ENCODE measurements around the gene AGMO. TPM values are rescaled to one million over a fixed set of nuclear protein-coding genes. Genes with fewer than 3 reads are reported as not detected.

Gene AGMO
- polyA plus RNA-seq, 1 donor (not counting 4 experiments of a cell fraction or from before 2014, with no cell fraction given): not detected

- FAIRE-seq: no peak
- dilution Hi-C loops (cut with MboI; ENCODE audit: extremely low pct_ligation_motif_present, low sequenced_read_pairs): no loop called here
- no peaks in the 10 kb centered on the region for H4K20me1 ChIP-seq (ENCODE audit: control insufficient read depth, extremely low read depth, insufficient read depth, low read length)
- no peaks in the 10 kb centered on the region for H3K9me3 ChIP-seq (ENCODE audit: control insufficient read depth, low read depth, low read length)
- no peak overlapping the region for H3K4me2 ChIP-seq (ENCODE audit: control insufficient read depth, extremely low read depth, insufficient read depth, low read depth, low read length)
- H3K79me2 ChIP-seq (ENCODE audit: control insufficient read depth, insufficient read depth, low read length): no peaks in the 10 kb centered on the region
- no peak overlapping the region for H3K9ac ChIP-seq (ENCODE audit: control insufficient read depth, extremely low read depth, insufficient read depth, low read length)
- H3K4me1 ChIP-seq (ENCODE audit: control insufficient read depth, extremely low read depth, insufficient read depth, low read length): no peaks in the 10 kb centered on the region
- no peaks in the 10 kb centered on the region for H3K36me3 ChIP-seq (ENCODE audit: control insufficient read depth in 2 of 2, extremely low read depth in 1 of 2, insufficient read depth in 2 of 2, low read length in 2 of 2)
- DNase-seq (ENCODE audit: low read depth, low spot score): no peak
- H2AFZ ChIP-seq (ENCODE audit: control insufficient read depth, low read length): no peak overlapping the region
- H3K4me3 ChIP-seq (ENCODE audit: control insufficient read depth in 2 of 3, extremely low read depth in 1 of 3, insufficient read depth in 2 of 3, low read depth in 1 of 3, low read length in 3 of 3): no peak overlapping the region
- no peaks in the 10 kb centered on the region for H3K9me1 ChIP-seq (ENCODE audit: control insufficient read depth, extremely low read depth, insufficient read depth, low read length)
- TF ChIP-seq CTCF (optimal IDR thresholded peaks at IDR 0.05 in 1 of 3, IDR thresholded peaks at IDR 0.05 in 1 of 3, conservative IDR thresholded peaks at IDR 0.05 in 1 of 3; ENCODE audit: extremely low read depth in 1 of 3, insufficient read depth in 2 of 3, low read length in 3 of 3) (no peak), EZH2 (IDR thresholded peaks at IDR 0.05; ENCODE audit: low read length) (no peak)
- H3K27ac ChIP-seq (ENCODE audit: control insufficient read depth, insufficient read depth, low read length): no peak overlapping the region
- no peaks in the 10 kb centered on the region for H3K27me3 ChIP-seq (ENCODE audit: control insufficient read depth, extremely low read depth, insufficient read depth, low read length)
These were observed 230.9 kb downstream of the AGMO start for GRCh38 chr7:15330943-15331342.

DNA sequence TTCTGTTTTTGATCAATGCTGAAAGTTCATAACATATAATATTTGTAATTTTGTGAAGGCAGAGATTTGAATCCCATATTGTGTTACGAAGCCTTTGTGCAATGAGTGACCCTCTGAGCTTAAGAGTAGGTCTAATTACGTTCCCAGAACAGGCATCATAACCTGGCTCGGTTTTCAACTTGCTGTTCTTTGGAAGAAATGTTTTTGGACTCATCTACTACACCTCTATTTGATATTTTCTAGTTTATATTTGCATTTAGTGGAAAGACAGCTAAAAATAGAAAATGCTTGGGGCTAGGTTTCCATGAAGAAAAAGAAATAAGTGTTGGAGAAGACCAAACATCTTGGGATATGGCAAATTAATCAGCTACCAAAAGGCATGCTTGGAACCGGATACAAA lies 234.8 kb downstream of the AGMO start:
- H3K27ac ChIP-seq (ENCODE audit: control insufficient read depth, insufficient read depth, low read length): no peak overlapping the region
- no peak overlapping the region for H3K4me3 ChIP-seq (ENCODE audit: control insufficient read depth in 2 of 3, extremely low read depth in 1 of 3, insufficient read depth in 2 of 3, low read depth in 1 of 3, low read length in 3 of 3)
- TF ChIP-seq EZH2 (IDR thresholded peaks at IDR 0.05; ENCODE audit: low read length) (no peak), CTCF (optimal IDR thresholded peaks at IDR 0.05 in 1 of 3, IDR thresholded peaks at IDR 0.05 in 1 of 3, conservative IDR thresholded peaks at IDR 0.05 in 1 of 3; ENCODE audit: extremely low read depth in 1 of 3, insufficient read depth in 2 of 3, low read length in 3 of 3) (no peak)
- no peaks in the 10 kb centered on the region for H3K36me3 ChIP-seq (ENCODE audit: control insufficient read depth in 2 of 2, extremely low read depth in 1 of 2, insufficient read depth in 2 of 2, low read length in 2 of 2)
- no peaks in the 10 kb centered on the region for H3K4me1 ChIP-seq (ENCODE audit: control insufficient read depth, extremely low read depth, insufficient read depth, low read length)
- no peaks in the 10 kb centered on the region for H3K9me1 ChIP-seq (ENCODE audit: control insufficient read depth, extremely low read depth, insufficient read depth, low read length)
- H3K27me3 ChIP-seq (ENCODE audit: control insufficient read depth, extremely low read depth, insufficient read depth, low read length): no peaks in the 10 kb centered on the region
- no peaks in the 10 kb centered on the region for H3K79me2 ChIP-seq (ENCODE audit: control insufficient read depth, insufficient read depth, low read length)
- H2AFZ ChIP-seq (ENCODE audit: control insufficient read depth, low read length): no peak overlapping the region
- dilution Hi-C loops (cut with MboI; ENCODE audit: extremely low pct_ligation_motif_present, low sequenced_read_pairs): no loop called here
- FAIRE-seq (no peak), DNase-seq (ENCODE audit: low read depth, low spot score) (no peak)
- H4K20me1 ChIP-seq (ENCODE audit: control insufficient read depth, extremely low read depth, insufficient read depth, low read length): no peaks in the 10 kb centered on the region
- H3K4me2 ChIP-seq (ENCODE audit: control insufficient read depth, extremely low read depth, insufficient read depth, low read depth, low read length): no peak overlapping the region
- H3K9ac ChIP-seq (ENCODE audit: control insufficient read depth, extremely low read depth, insufficient read depth, low read length): no peak overlapping the region
- H3K9me3 ChIP-seq (ENCODE audit: control insufficient read depth, low read depth, low read length): no peaks in the 10 kb centered on the region

Data from keratinocyte (primary cell).